Ishikawa (cell line): ENCODE measurements around the gene SART3.

Experiments used
- CEBPB ChIP-seq: IDR thresholded peaks from 2 replicates; pipeline ENCODE4 v1.6.1; 2012
- CREB1 ChIP-seq: IDR thresholded peaks from 2 replicates; pipeline ENCODE4 v1.6.1; 2012; ENCODE audit warnings: low read depth
- EGR1 ChIP-seq: IDR thresholded peaks from 2 replicates; pipeline ENCODE4 v1.6.1; 2012
- EP300 ChIP-seq: IDR thresholded peaks from 2 replicates; pipeline ENCODE4 v1.6.1; 2012; ENCODE audit warnings: borderline replicate concordance
- FOXM1 ChIP-seq: IDR thresholded peaks from 2 replicates; pipeline ENCODE4 v1.6.1; 2012; ENCODE audit warnings: low read depth, borderline replicate concordance
- MAX ChIP-seq: IDR thresholded peaks from 2 replicates; pipeline ENCODE4 v1.6.1; 2012
- NFIC ChIP-seq: IDR thresholded peaks from 2 replicates; pipeline ENCODE4 v1.6.1; 2012
- RAD21 ChIP-seq: IDR thresholded peaks from 2 replicates; pipeline ENCODE4 v1.6.1; 2012; ENCODE audit warnings: low read depth
- REST ChIP-seq: IDR thresholded peaks from 2 replicates; pipeline ENCODE4 v1.6.1; 2012; ENCODE audit warnings: low read depth, mild to moderate bottlenecking
- TAF1 ChIP-seq: IDR thresholded peaks from 2 replicates; pipeline ENCODE4 v1.6.1; 2012; ENCODE audit warnings: low read depth, mild to moderate bottlenecking
- TCF12 ChIP-seq: IDR thresholded peaks from 2 replicates; pipeline ENCODE4 v1.6.1; 2012; ENCODE audit warnings: low read depth
- TEAD4 ChIP-seq: IDR thresholded peaks from 2 replicates; pipeline ENCODE4 v1.6.1; 2012
- USF1 ChIP-seq: IDR thresholded peaks from 2 replicates; pipeline ENCODE4 v1.6.1; 2012
- YY1 ChIP-seq: IDR thresholded peaks from 2 replicates; pipeline ENCODE4 v1.6.1; 2012; ENCODE audit warnings: low read depth
- ZBTB7A ChIP-seq: IDR thresholded peaks from 2 replicates; pipeline ENCODE4 v1.6.1; 2012; ENCODE audit warnings: low read depth

The SART3 gene

GRCh38 chr12:108502922-108503321, 58.1 kb downstream of the SART3 start:
- TF ChIP-seq TCF12 (no peak), USF1 (no peak), FOXM1 (no peak), EP300 (no peak), CEBPB (no peak), CREB1 (no peak), MAX (no peak)

GRCh38 chr12:108498136-108498535, 62.8 kb downstream of the SART3 start:
- TF ChIP-seq TEAD4 (no peak), RAD21 (no peak), REST (no peak)

- TF ChIP-seq ZBTB7A: no peak
- no peak for TF ChIP-seq TAF1
- TF ChIP-seq USF1: no peak
- TF ChIP-seq RAD21: no peak
- no peak for TF ChIP-seq CEBPB
- no peak for TF ChIP-seq FOXM1
- no peak for TF ChIP-seq CREB1
- TF ChIP-seq NFIC: no peak
- no peak for TF ChIP-seq YY1
- no peak for TF ChIP-seq EGR1
- TF ChIP-seq TEAD4: no peak
Measured at GRCh38 chr12:108495823-108496579, 65.0 kb downstream of the SART3 start.

- no peak for TF ChIP-seq REST
- TF ChIP-seq RAD21: peak; percentile 69
- no peak for TF ChIP-seq CEBPB
- no peak for TF ChIP-seq USF1
- TF ChIP-seq FOXM1: no peak
Measured at GRCh38 chr12:108495054-108495453, 65.9 kb downstream of the SART3 start.

- TF ChIP-seq USF1 (no peak), TEAD4 (no peak), ZBTB7A (no peak), YY1 (no peak), CEBPB (no peak), EP300 (no peak), RAD21 (no peak), MAX (no peak), REST (no peak), EGR1 (no peak), CREB1 (no peak), FOXM1 (no peak), TCF12 (no peak), NFIC (no peak), TAF1 (no peak)
Measured at GRCh38 chr12:108491256-108491655, 69.7 kb downstream of the SART3 start.
